GM12878 (cell line): ENCODE results near the gene GARIN5A. TPM values are rescaled to one million over a fixed set of nuclear protein-coding genes. Genes with fewer than 3 reads are reported as not detected.

Source experiments
- HDAC6 ChIP-seq: fragments of 200-600 bp; sonication (generic); IDR thresholded peaks from one replicate; pipeline ENCODE4 v1.8.0; 2017; ENCODE audit warnings: antibody characterized with exemption; ENCODE audit not compliant: unreplicated experiment
- HDGF ChIP-seq: fragments of 450-650 bp; IDR thresholded peaks from 2 replicates; pipeline ENCODE4 v1.6.1; 2016; ENCODE audit warnings: antibody characterized with exemption
- PAX8 ChIP-seq: fragments of 450-650 bp; IDR thresholded peaks from 2 replicates; pipeline ENCODE4 v1.6.1; 2017; ENCODE audit warnings: mild to moderate bottlenecking, moderate library complexity
- SMC3 ChIP-seq: IDR thresholded peaks from 2 replicates; pipeline ENCODE4 v1.6.1; 2011; ENCODE audit warnings: low read length, improper control_type of control experiment, borderline replicate concordance
- STAT1 ChIP-seq: fragments of 450-650 bp; conservative IDR thresholded peaks from 2 replicates; pipeline ENCODE4 v1.6.1; 2014; ENCODE audit warnings: antibody characterized with exemption, mild to moderate bottlenecking
- ZNF24 ChIP-seq: fragments of 450-650 bp; IDR thresholded peaks from 2 replicates; pipeline ENCODE4 v1.6.1; 2017; ENCODE audit warnings: antibody characterized with exemption, mild to moderate bottlenecking
- polyA plus RNA-seq, 11 experiments: library from polyadenylated mRNA; depleted of rRNA in 4 of 11; unstranded in 6 of 11; stranded (reverse) in 5 of 11; fragments of >200 nt; fragmentation: Nextera tagmentation in 4 of 11; fragmentation: Illumina TruSeq in 1 of 11; extraction: Ambion mirVana in 4 of 11; extraction: Trizol in 1 of 11; gene quantifications; 1 replicate in 1 of 11; 2 replicates in 10 of 11; pipeline versions ENCODE4 v1.2.1 to v1.2.3, GENCODE V29; 2011 to 2016; ENCODE audit warnings: inconsistent platforms in 2 of 11, missing spikeins in 2 of 11, low read depth in 1 of 11
- total RNA-seq, 4 experiments: library from RNA; depleted of rRNA in 3 of 4; stranded (reverse); fragments of >200 nt in 3 of 4; fragmentation: Illumina TruSeq in 1 of 4; extraction: Trizol in 1 of 4; gene quantifications; 2 replicates each; pipeline versions ENCODE4 v1.2.1 to v1.2.3, GENCODE V29; 2013 to 2021
- TF ChIP-seq, protein P1 (sequence below): fragments of 450-650 bp; IDR thresholded peaks from 2 replicates; pipeline ENCODE4 v1.6.1; 2017; ENCODE audit warnings: mild to moderate bottlenecking, moderate library complexity
- TF ChIP-seq, protein P2 (sequence below), 3 experiments: IDR thresholded peaks in 2 of 3; conservative IDR thresholded peaks in 1 of 3; 2 replicates each; pipeline ENCODE4 v1.5.1; 2011; ENCODE audit warnings: low read depth in 3 of 3, low read length in 3 of 3, mild to moderate bottlenecking in 3 of 3, control low read depth in 2 of 3, moderate library complexity in 2 of 3, inconsistent platforms in 1 of 3, mixed read lengths in 1 of 3; ENCODE audit not compliant: control insufficient read depth in 2 of 3, insufficient read depth in 1 of 3; ENCODE audit errors: extremely low read depth in 1 of 3

GARIN5A gene
- total and polyA plus RNA-seq, 10 of the 15 experiments (the other 5 are each of a cell fraction or from before 2014, with no cell fraction given) = 0.18 to 1.2 (median 0.24) TPM; not detected in 6

DNA sequence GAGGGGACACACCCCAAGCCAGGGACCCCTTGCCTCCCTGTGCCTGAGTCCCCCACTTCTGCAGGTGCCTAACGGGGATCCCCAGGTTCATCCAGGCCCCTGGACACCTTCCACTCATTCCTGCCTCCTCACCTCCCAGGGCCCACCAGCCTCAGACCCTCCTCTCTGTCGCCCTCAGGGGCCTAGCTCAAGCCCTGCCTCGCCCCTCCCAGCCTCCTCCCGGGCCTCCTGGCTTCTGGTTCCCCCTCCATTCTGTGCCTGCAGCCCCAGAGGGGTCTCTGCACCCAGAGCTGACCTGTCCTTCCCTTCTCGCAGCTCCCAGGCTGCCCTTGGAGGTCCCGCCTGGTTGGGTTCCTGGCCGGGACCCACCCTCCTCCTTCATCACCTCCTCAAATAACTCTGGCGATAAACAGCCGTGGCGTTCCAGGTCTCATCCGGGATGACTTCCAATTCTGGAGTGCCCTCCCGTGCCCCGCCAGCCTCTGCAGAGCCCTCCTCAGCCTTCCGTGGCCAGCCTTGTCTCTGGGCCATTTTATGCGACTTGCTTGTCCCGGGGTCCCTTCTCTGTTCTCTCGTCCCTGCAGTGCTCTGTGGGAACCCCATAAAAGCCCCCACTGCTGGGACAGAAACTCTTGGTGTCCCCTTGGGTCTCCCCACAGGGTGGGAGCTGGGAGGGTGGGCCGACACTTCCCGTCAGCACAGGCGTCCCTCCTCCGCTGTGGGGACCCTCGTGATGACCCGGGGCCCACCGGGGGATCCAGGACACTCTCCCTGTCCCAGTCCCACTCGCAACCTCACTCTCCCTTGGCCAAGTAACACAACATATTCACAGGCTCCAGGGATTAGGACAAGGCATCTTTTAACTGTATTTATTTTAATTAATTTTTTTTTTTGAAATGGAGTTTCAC is 25.2 kb upstream of the GARIN5A start (continued):
- TF ChIP-seq, protein P1, sequence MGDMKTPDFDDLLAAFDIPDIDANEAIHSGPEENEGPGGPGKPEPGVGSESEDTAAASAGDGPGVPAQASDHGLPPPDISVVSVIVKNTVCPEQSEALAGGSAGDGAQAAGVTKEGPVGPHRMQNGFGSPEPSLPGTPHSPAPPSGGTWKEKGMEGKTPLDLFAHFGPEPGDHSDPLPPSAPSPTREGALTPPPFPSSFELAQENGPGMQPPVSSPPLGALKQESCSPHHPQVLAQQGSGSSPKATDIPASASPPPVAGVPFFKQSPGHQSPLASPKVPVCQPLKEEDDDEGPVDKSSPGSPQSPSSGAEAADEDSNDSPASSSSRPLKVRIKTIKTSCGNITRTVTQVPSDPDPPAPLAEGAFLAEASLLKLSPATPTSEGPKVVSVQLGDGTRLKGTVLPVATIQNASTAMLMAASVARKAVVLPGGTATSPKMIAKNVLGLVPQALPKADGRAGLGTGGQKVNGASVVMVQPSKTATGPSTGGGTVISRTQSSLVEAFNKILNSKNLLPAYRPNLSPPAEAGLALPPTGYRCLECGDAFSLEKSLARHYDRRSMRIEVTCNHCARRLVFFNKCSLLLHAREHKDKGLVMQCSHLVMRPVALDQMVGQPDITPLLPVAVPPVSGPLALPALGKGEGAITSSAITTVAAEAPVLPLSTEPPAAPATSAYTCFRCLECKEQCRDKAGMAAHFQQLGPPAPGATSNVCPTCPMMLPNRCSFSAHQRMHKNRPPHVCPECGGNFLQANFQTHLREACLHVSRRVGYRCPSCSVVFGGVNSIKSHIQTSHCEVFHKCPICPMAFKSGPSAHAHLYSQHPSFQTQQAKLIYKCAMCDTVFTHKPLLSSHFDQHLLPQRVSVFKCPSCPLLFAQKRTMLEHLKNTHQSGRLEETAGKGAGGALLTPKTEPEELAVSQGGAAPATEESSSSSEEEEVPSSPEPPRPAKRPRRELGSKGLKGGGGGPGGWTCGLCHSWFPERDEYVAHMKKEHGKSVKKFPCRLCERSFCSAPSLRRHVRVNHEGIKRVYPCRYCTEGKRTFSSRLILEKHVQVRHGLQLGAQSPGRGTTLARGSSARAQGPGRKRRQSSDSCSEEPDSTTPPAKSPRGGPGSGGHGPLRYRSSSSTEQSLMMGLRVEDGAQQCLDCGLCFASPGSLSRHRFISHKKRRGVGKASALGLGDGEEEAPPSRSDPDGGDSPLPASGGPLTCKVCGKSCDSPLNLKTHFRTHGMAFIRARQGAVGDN = no peak
- TF ChIP-seq, protein P2, sequence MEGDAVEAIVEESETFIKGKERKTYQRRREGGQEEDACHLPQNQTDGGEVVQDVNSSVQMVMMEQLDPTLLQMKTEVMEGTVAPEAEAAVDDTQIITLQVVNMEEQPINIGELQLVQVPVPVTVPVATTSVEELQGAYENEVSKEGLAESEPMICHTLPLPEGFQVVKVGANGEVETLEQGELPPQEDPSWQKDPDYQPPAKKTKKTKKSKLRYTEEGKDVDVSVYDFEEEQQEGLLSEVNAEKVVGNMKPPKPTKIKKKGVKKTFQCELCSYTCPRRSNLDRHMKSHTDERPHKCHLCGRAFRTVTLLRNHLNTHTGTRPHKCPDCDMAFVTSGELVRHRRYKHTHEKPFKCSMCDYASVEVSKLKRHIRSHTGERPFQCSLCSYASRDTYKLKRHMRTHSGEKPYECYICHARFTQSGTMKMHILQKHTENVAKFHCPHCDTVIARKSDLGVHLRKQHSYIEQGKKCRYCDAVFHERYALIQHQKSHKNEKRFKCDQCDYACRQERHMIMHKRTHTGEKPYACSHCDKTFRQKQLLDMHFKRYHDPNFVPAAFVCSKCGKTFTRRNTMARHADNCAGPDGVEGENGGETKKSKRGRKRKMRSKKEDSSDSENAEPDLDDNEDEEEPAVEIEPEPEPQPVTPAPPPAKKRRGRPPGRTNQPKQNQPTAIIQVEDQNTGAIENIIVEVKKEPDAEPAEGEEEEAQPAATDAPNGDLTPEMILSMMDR (IDR thresholded peaks at IDR 0.05 in 2 of 3, conservative IDR thresholded peaks at IDR 0.05 in 1 of 3; ENCODE audit: control insufficient read depth in 2 of 3, extremely low read depth in 1 of 3, insufficient read depth in 1 of 3, low read depth in 3 of 3, low read length in 3 of 3) = no peak
- TF ChIP-seq ZNF24 (no peak), HDAC6 (no peak), HDGF (no peak), STAT1 (no peak), SMC3 (no peak), PAX8 (no peak)
